ENCODE results near the gene TBCA. TPM values are rescaled to one million over a fixed set of nuclear protein-coding genes. Genes with fewer than 3 reads are reported as not detected.

Gene TBCA
- total RNA-seq, 1 experiment from 2014 or later = 317 TPM

DNA sequence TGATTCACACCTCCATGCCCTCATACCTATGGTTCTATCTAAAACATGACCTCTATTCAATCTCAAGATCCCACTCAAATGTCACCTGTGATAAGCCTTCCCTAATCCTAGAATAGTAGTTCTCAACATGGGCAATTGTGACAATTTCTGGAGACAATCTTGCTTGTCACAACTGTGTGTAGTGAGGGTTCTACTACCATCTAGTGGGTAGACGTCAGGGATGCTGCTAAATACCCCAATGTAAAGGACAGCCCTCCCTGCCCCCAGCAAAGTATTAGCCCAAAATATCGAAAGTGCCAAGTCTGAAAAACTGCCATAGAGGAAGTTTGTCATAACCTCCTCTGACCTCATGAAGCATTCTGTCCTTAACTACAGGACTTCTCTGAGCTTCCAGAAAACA is 32.0 kb downstream of the TBCA start:
- Histone ChIP-seq H2AFZ (ENCODE audit: low read depth, low read length, poor library complexity, severe bottlenecking) (no peak overlapping the region), H3K4me3 (replicated peaks in 1 of 2; ENCODE audit: low read depth in 1 of 2, low read length in 2 of 2) (no peak overlapping the region), H3K36me3 (ENCODE audit: control insufficient read depth in 1 of 2, insufficient read depth in 2 of 2, low read length in 2 of 2) (no peaks in the 10 kb centered on the region), H3K4me1 (ENCODE audit: control insufficient read depth in 1 of 2, insufficient read depth in 2 of 2, low read length in 2 of 2) (no peaks in the 10 kb centered on the region), H3K9ac (ENCODE audit: low read length) (no peak overlapping the region), H3K4me2 (ENCODE audit: low read length) (no peak overlapping the region), H3K27ac (ENCODE audit: low read depth, low read length) (no peak overlapping the region), H3K9me3 (ENCODE audit: control insufficient read depth in 1 of 2, insufficient read depth in 1 of 2, low read depth in 1 of 2, low read length in 2 of 2) (no peaks in the 10 kb centered on the region), H3K27me3 (ENCODE audit: insufficient read depth, low read length) (no peaks in the 10 kb centered on the region), H3K9me2 (ENCODE audit: insufficient read depth) (no peaks in the 10 kb centered on the region), H3K79me2 (ENCODE audit: insufficient read depth, low read length) (peaks cover 100% of the 10 kb centered on the region), H4K20me1 (ENCODE audit: insufficient read depth) (peaks cover 30% of the 10 kb centered on the region; the same call in 1 of the 2 replicates)
- ChIA-PET CTCF (no interaction called here), POLR2A (no interaction called here), RAD21 (ENCODE audit: low non-redundant PET in 1 of 2, low total read pairs in 2 of 2, uncharacterized antibody in 2 of 2, unreplicated experiment in 2 of 2) (no interaction called here)
- ATAC-seq (no peak), DNase-seq (ENCODE audit: low read depth, low spot score) (no peak)
- intact Hi-C loops (cut with micrococcal nuclease) = no loop called here
- no TSS peak for BruUV-seq (replicated peaks)
- TF ChIP-seq, protein P1, sequence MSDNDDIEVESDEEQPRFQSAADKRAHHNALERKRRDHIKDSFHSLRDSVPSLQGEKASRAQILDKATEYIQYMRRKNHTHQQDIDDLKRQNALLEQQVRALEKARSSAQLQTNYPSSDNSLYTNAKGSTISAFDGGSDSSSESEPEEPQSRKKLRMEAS (IDR thresholded peaks at IDR 0.05) = no peak
- TF ChIP-seq JUND (IDR thresholded peaks at IDR 0.05) (no peak), ELF1 (IDR thresholded peaks at IDR 0.05; ENCODE audit: borderline replicate concordance, low read depth) (no peak), CEBPB (IDR thresholded peaks at IDR 0.05; ENCODE audit: low read depth) (no peak), SIN3A (IDR thresholded peaks at IDR 0.05; ENCODE audit: low read depth) (no peak), RAD21 (IDR thresholded peaks at IDR 0.05; ENCODE audit: low read depth) (no peak), EGR1 (IDR thresholded peaks at IDR 0.05; ENCODE audit: low read depth) (no peak)
- TF ChIP-seq, protein P2, sequence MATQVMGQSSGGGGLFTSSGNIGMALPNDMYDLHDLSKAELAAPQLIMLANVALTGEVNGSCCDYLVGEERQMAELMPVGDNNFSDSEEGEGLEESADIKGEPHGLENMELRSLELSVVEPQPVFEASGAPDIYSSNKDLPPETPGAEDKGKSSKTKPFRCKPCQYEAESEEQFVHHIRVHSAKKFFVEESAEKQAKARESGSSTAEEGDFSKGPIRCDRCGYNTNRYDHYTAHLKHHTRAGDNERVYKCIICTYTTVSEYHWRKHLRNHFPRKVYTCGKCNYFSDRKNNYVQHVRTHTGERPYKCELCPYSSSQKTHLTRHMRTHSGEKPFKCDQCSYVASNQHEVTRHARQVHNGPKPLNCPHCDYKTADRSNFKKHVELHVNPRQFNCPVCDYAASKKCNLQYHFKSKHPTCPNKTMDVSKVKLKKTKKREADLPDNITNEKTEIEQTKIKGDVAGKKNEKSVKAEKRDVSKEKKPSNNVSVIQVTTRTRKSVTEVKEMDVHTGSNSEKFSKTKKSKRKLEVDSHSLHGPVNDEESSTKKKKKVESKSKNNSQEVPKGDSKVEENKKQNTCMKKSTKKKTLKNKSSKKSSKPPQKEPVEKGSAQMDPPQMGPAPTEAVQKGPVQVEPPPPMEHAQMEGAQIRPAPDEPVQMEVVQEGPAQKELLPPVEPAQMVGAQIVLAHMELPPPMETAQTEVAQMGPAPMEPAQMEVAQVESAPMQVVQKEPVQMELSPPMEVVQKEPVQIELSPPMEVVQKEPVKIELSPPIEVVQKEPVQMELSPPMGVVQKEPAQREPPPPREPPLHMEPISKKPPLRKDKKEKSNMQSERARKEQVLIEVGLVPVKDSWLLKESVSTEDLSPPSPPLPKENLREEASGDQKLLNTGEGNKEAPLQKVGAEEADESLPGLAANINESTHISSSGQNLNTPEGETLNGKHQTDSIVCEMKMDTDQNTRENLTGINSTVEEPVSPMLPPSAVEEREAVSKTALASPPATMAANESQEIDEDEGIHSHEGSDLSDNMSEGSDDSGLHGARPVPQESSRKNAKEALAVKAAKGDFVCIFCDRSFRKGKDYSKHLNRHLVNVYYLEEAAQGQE (IDR thresholded peaks at IDR 0.05; ENCODE audit: low read depth) = no peak
- TF ChIP-seq, protein P3, sequence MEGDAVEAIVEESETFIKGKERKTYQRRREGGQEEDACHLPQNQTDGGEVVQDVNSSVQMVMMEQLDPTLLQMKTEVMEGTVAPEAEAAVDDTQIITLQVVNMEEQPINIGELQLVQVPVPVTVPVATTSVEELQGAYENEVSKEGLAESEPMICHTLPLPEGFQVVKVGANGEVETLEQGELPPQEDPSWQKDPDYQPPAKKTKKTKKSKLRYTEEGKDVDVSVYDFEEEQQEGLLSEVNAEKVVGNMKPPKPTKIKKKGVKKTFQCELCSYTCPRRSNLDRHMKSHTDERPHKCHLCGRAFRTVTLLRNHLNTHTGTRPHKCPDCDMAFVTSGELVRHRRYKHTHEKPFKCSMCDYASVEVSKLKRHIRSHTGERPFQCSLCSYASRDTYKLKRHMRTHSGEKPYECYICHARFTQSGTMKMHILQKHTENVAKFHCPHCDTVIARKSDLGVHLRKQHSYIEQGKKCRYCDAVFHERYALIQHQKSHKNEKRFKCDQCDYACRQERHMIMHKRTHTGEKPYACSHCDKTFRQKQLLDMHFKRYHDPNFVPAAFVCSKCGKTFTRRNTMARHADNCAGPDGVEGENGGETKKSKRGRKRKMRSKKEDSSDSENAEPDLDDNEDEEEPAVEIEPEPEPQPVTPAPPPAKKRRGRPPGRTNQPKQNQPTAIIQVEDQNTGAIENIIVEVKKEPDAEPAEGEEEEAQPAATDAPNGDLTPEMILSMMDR (IDR thresholded peaks at IDR 0.05 in 2 of 3, conservative IDR thresholded peaks at IDR 0.05 in 1 of 3; ENCODE audit: borderline replicate concordance in 1 of 3, insufficient read depth in 1 of 3, low read depth in 2 of 3, low read length in 2 of 3) = no peak
- TF ChIP-seq, protein P4, sequence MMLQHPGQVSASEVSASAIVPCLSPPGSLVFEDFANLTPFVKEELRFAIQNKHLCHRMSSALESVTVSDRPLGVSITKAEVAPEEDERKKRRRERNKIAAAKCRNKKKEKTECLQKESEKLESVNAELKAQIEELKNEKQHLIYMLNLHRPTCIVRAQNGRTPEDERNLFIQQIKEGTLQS (IDR thresholded peaks at IDR 0.05) = no peak

Measured in HCT116 (cell line).